Renal pelvis (tissue), 4 donors: ENCODE results near the gene SSH3. TPM values are rescaled to one million over a fixed set of nuclear protein-coding genes. Genes with fewer than 3 reads are reported as not detected.

Source experiments
- DNase-seq: peaks from one replicate; pipeline ENCODE4 v3.0.0-alpha.2; 2013
- polyA plus RNA-seq, 3 donors: library from polyadenylated mRNA; unstranded; fragments of 120-200 nt; gene quantifications; one replicate each; pipeline ENCODE4 v1.2.1, GENCODE V29; 2013; ENCODE audit not compliant: insufficient read length in 3 of 3

Gene SSH3
- polyA plus RNA-seq, 3 donors, result 26.5 to 31.0 (median 29.8) TPM

GRCh38 chr11:67289651-67290479 is 13.5 kb upstream of the SSH3 start:
- DNase-seq, result no peak

- no peak for DNase-seq
These were observed 12.5 kb upstream of the SSH3 start for GRCh38 chr11:67290801-67291200.

GRCh38 chr11:67291481-67292381 is 11.6 kb upstream of the SSH3 start:
- no peak for DNase-seq

- no peak for DNase-seq
These were observed 10.7 kb upstream of the SSH3 start for GRCh38 chr11:67292671-67293070.

GRCh38 chr11:67293090-67293489 is 10.2 kb upstream of the SSH3 start:
- DNase-seq, result no peak

- no peak for DNase-seq
These were observed 7.5 kb upstream of the SSH3 start for GRCh38 chr11:67295846-67296245.

GRCh38 chr11:67298786-67299185 is 4.5 kb upstream of the SSH3 start:
- no peak for DNase-seq

GRCh38 chr11:67299471-67300191 is 3.7 kb upstream of the SSH3 start:
- no peak for DNase-seq

GRCh38 chr11:67300256-67300755 is 3.0 kb upstream of the SSH3 start:
- DNase-seq, result no peak

- DNase-seq, result no peak
These were observed 2.5 kb upstream of the SSH3 start for GRCh38 chr11:67300756-67301312.

GRCh38 chr11:67301313-67301921 is 1.9 kb upstream of the SSH3 start:
- DNase-seq, result no peak

GRCh38 chr11:67301951-67302516 is 1.3 kb upstream of the SSH3 start:
- DNase-seq, result peak; percentile 74

- DNase-seq, result no peak
These were observed 679 bp upstream of the SSH3 start for GRCh38 chr11:67302571-67303131.

GRCh38 chr11:67303835-67304411 is 593 bp downstream of the SSH3 start:
- DNase-seq, result no peak

- DNase-seq, result no peak
These were observed 1.3 kb downstream of the SSH3 start for GRCh38 chr11:67304511-67305113.

GRCh38 chr11:67306769-67307544 is 3.6 kb downstream of the SSH3 start:
- no peak for DNase-seq

GRCh38 chr11:67307545-67308001 is 4.2 kb downstream of the SSH3 start:
- DNase-seq, result no peak

- DNase-seq, result no peak
These were observed 4.9 kb downstream of the SSH3 start for GRCh38 chr11:67308031-67308866.
